ENCODE results near the gene ARHGEF4. TPM values are rescaled to one million over a fixed set of nuclear protein-coding genes. Genes with fewer than 3 reads are reported as not detected.

Gene ARHGEF4
- total RNA-seq, 1 experiment from 2014 or later = 0.80 TPM

DNA sequence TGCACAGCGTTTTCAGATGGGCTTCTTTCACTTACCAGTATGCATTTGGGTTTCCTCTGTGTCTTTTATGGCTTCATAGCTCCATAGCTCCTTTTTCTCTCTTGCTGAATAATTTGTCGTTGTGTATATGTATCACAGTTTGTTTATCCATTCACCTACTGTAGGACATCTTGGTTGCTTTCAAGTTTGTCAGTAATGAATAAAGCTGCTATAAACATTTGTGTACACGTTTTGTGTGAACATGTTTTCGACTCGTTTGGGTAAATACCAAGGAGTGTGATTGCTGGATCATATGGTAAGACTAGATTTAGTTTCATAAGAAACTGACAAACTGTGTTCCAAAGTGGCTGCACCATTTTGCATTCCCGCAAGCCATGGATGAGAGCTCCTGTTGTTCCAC is 161.8 kb downstream of the ARHGEF4 start:
- intact Hi-C loops (cut with micrococcal nuclease; ENCODE audit: unreplicated experiment) (no loop called here), in situ Hi-C loops (cut with HindIII; ENCODE audit: low pct_unique_long_range_greater_than_20kb, low sequenced_read_pairs) (no loop called here)
- H3K27me3 ChIP-seq (ENCODE audit: control insufficient read depth, insufficient read depth, low read length) = no peaks in the 10 kb centered on the region; the same call in 1 of the 2 replicates
- DNase-seq (ENCODE audit: low read depth, low spot score) = no peak
- CTCF ChIA-PET = no interaction called here
- no TSS peak for BruUV-seq (replicated peaks)
- no peaks in the 10 kb centered on the region for H3K4me1 ChIP-seq (ENCODE audit: control insufficient read depth, insufficient read depth, low read length)
- no peak overlapping the region for H3K27ac ChIP-seq (ENCODE audit: low read length)
- no peaks in the 10 kb centered on the region for H3K9me3 ChIP-seq (ENCODE audit: control insufficient read depth, insufficient read depth, low read depth, low read length)
- ATAC-seq = no peak
- TF ChIP-seq, protein P1, sequence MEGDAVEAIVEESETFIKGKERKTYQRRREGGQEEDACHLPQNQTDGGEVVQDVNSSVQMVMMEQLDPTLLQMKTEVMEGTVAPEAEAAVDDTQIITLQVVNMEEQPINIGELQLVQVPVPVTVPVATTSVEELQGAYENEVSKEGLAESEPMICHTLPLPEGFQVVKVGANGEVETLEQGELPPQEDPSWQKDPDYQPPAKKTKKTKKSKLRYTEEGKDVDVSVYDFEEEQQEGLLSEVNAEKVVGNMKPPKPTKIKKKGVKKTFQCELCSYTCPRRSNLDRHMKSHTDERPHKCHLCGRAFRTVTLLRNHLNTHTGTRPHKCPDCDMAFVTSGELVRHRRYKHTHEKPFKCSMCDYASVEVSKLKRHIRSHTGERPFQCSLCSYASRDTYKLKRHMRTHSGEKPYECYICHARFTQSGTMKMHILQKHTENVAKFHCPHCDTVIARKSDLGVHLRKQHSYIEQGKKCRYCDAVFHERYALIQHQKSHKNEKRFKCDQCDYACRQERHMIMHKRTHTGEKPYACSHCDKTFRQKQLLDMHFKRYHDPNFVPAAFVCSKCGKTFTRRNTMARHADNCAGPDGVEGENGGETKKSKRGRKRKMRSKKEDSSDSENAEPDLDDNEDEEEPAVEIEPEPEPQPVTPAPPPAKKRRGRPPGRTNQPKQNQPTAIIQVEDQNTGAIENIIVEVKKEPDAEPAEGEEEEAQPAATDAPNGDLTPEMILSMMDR (IDR thresholded peaks at IDR 0.05) = no peak
- TF ChIP-seq SIN3A (IDR thresholded peaks at IDR 0.05; ENCODE audit: borderline replicate concordance, insufficient read depth, low read depth, low read length) (no peak), TCF7L2 (IDR thresholded peaks at IDR 0.05; ENCODE audit: low read depth, low read length) (no peak), POLR2AphosphoS5 (IDR thresholded peaks at IDR 0.05; ENCODE audit: low read depth, low read length) (no peak)
- TF ChIP-seq, protein P2, sequence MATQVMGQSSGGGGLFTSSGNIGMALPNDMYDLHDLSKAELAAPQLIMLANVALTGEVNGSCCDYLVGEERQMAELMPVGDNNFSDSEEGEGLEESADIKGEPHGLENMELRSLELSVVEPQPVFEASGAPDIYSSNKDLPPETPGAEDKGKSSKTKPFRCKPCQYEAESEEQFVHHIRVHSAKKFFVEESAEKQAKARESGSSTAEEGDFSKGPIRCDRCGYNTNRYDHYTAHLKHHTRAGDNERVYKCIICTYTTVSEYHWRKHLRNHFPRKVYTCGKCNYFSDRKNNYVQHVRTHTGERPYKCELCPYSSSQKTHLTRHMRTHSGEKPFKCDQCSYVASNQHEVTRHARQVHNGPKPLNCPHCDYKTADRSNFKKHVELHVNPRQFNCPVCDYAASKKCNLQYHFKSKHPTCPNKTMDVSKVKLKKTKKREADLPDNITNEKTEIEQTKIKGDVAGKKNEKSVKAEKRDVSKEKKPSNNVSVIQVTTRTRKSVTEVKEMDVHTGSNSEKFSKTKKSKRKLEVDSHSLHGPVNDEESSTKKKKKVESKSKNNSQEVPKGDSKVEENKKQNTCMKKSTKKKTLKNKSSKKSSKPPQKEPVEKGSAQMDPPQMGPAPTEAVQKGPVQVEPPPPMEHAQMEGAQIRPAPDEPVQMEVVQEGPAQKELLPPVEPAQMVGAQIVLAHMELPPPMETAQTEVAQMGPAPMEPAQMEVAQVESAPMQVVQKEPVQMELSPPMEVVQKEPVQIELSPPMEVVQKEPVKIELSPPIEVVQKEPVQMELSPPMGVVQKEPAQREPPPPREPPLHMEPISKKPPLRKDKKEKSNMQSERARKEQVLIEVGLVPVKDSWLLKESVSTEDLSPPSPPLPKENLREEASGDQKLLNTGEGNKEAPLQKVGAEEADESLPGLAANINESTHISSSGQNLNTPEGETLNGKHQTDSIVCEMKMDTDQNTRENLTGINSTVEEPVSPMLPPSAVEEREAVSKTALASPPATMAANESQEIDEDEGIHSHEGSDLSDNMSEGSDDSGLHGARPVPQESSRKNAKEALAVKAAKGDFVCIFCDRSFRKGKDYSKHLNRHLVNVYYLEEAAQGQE (IDR thresholded peaks at IDR 0.05; ENCODE audit: insufficient read depth in 1 of 2, low read depth in 2 of 2, low read length in 1 of 2) = no peak
- H3K36me3 ChIP-seq (ENCODE audit: control insufficient read depth, insufficient read depth, low read length) = no peaks in the 10 kb centered on the region
- POLR2A ChIA-PET = no interaction called here
- no peak overlapping the region for H3K4me3 ChIP-seq (ENCODE audit: low read depth in 2 of 2, low read length in 2 of 2)

DNA sequence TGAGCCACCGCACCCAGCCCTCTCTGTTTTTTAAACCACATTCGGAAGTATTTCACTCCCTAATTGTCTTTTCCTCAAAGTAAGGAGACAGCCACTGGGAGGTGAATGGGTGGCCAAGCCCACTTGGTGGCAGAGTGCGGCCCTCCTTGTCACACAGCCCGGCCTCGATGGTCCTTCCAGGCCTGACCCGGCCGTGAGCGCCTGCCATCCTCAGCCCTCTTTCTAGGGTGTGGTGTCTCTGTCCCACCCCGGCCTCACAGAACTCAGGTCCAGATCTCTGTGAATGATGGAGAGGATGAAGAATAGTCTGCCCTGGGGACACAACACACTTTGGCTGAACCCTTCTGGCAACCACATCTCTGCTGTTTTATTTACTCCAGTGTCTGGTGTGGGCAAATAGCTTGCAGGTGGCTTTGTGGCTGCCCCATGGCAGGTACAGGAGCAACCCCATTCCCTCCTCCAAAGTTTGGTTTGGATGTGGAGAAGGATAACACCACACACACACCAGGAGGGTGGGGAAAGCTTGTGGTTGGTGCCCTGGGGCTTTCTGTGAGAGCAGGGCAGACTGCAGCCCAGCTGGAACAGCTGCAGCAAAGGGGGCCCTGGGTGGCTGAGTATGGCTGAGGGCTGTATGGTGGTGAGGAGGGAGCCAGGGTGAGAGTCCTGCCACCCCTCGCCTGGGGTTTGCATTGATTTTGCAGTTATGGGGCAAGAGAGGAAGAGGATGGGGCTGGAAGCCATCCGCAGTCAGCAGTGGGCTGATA is 167.9 kb downstream of the ARHGEF4 start:
- H3K9me3 ChIP-seq (ENCODE audit: control insufficient read depth, insufficient read depth, low read depth, low read length) = no peaks in the 10 kb centered on the region
- H3K4me3 ChIP-seq (ENCODE audit: low read depth in 2 of 2, low read length in 2 of 2) = no peak overlapping the region
- H3K36me3 ChIP-seq (ENCODE audit: control insufficient read depth, insufficient read depth, low read length) = no peaks in the 10 kb centered on the region
- no TSS peak for BruUV-seq (replicated peaks)
- ATAC-seq = no peak
- TF ChIP-seq TCF7L2 (IDR thresholded peaks at IDR 0.05; ENCODE audit: low read depth, low read length) = no peak
- TF ChIP-seq, protein P1 (IDR thresholded peaks at IDR 0.05) = no peak
- no peak for TF ChIP-seq POLR2AphosphoS5 (IDR thresholded peaks at IDR 0.05; ENCODE audit: low read depth, low read length)
- TF ChIP-seq SIN3A (IDR thresholded peaks at IDR 0.05; ENCODE audit: borderline replicate concordance, insufficient read depth, low read depth, low read length) = no peak
- TF ChIP-seq, protein P2 (IDR thresholded peaks at IDR 0.05; ENCODE audit: insufficient read depth in 1 of 2, low read depth in 2 of 2, low read length in 1 of 2) = no peak
- intact Hi-C loops (cut with micrococcal nuclease; ENCODE audit: unreplicated experiment) = no loop called here
- ChIA-PET CTCF (no interaction called here), POLR2A (no interaction called here)
- in situ Hi-C loops (cut with HindIII; ENCODE audit: low pct_unique_long_range_greater_than_20kb, low sequenced_read_pairs) = no loop called here
- no peaks in the 10 kb centered on the region for H3K4me1 ChIP-seq (ENCODE audit: control insufficient read depth, insufficient read depth, low read length)
- H3K27ac ChIP-seq (ENCODE audit: low read length) = no peak overlapping the region
- no peaks in the 10 kb centered on the region; the same call in 1 of the 2 replicates for H3K27me3 ChIP-seq (ENCODE audit: control insufficient read depth, insufficient read depth, low read length)
- DNase-seq (ENCODE audit: low read depth, low spot score) = no peak
